HuH-7.5 (cell line): ENCODE data around the gene ZCCHC2.

Source experiments
- DNase-seq: peaks from one replicate; pipeline ENCODE4 v3.0.0; 2011; ENCODE audit warnings: low spot score

Gene ZCCHC2

GRCh38 chr18:62610701-62611411 lies 88.0 kb downstream of the ZCCHC2 start:
- DNase-seq, result no peak

GRCh38 chr18:62611453-62612288 lies 88.8 kb downstream of the ZCCHC2 start:
- no peak for DNase-seq

GRCh38 chr18:62612289-62612645 lies 89.4 kb downstream of the ZCCHC2 start:
- no peak for DNase-seq

GRCh38 chr18:62612776-62613175 lies 90.0 kb downstream of the ZCCHC2 start:
- DNase-seq, result no peak

- DNase-seq, result no peak
Measured at GRCh38 chr18:62614494-62614893, 91.7 kb downstream of the ZCCHC2 start.

- DNase-seq, result no peak
Measured at GRCh38 chr18:62616331-62616805, 93.5 kb downstream of the ZCCHC2 start.

- DNase-seq, result no peak
Measured at GRCh38 chr18:62617793-62618591, 95.2 kb downstream of the ZCCHC2 start.

- no peak for DNase-seq
Measured at GRCh38 chr18:62618735-62619134, 95.9 kb downstream of the ZCCHC2 start.

- DNase-seq, result no peak
Measured at GRCh38 chr18:62621546-62621945, 98.7 kb downstream of the ZCCHC2 start.

- no peak for DNase-seq
Measured at GRCh38 chr18:62625019-62625418, 102.2 kb downstream of the ZCCHC2 start.
